Endothelial cell of umbilical vein (primary cell): ENCODE measurements around the gene SPIB. TPM values are rescaled to one million over a fixed set of nuclear protein-coding genes. Genes with fewer than 3 reads are reported as not detected.
"Not testable (repeated sequence)": the region's sequence is repeated elsewhere in the genome, so short reads cannot be mapped to it uniquely, and the experiment has no call there.

ENCODE experiments used
- BruUV-seq: library from RNA; stranded (reverse); fragments of 400-500 nt; replicated peaks from 2 replicates; lab custom pipeline; 2021; lab: Mats Ljungman, UMichigan
- CTCF ChIA-PET: fragments of 300-600, 350-600 bp; sonication (Branson Sonifier 250); formaldehyde crosslinking; loops from one replicate; lab custom pipeline; 2021; ENCODE audit warnings: antibody characterized with exemption, inconsistent platforms; lab: Charles Lee
- POLR2A ChIA-PET: fragments of 300-600, 350-600 bp; sonication (Branson Sonifier 250); formaldehyde crosslinking; loops from one replicate; lab custom pipeline; 2021; ENCODE audit warnings: antibody characterized with exemption, inconsistent platforms; lab: Charles Lee
- DNase-seq: peaks from one replicate; pipeline ENCODE4 v3.0.0-alpha.2; 2011; ENCODE audit warnings: low read depth, low spot score
- FAIRE-seq: peaks from 2 replicates; lab custom pipeline; 2011; peaks lifted over from hg19 to GRCh38; lab: Jason Lieb, UNC
- H2AFZ ChIP-seq: 2 replicates; pipeline ENCODE4 v1.6.0; 2012; ENCODE audit warnings: low read depth, low read length, control low read depth, inconsistent platforms
- H3K27ac ChIP-seq: 2 replicates; pipeline ENCODE4 v1.5.1; 2011; ENCODE audit warnings: low read depth, mild to moderate bottlenecking, control low read depth, low read length, moderate library complexity; ENCODE audit not compliant: insufficient read depth
- H3K27me3 ChIP-seq, 2 experiments: 2 replicates each; pipeline versions ENCODE4 v1.6.0 to v1.6.1; 2011; ENCODE audit warnings: low read length in 2 of 2, mixed read lengths in 1 of 2; ENCODE audit not compliant: control insufficient read depth in 2 of 2, insufficient read depth in 2 of 2
- H3K36me3 ChIP-seq, 2 experiments: 2 replicates in 1 of 2; 3 replicates in 1 of 2; pipeline ENCODE4 v1.5.1; 2011; ENCODE audit warnings: low read length in 2 of 2, mild to moderate bottlenecking in 1 of 2, moderate library complexity in 1 of 2; ENCODE audit not compliant: control insufficient read depth in 2 of 2, insufficient read depth in 2 of 2; ENCODE audit errors: extremely low read depth in 1 of 2
- H3K4me1 ChIP-seq: 3 replicates; pipeline ENCODE4 v1.5.1; 2011; ENCODE audit warnings: mild to moderate bottlenecking, low read length; ENCODE audit not compliant: control insufficient read depth, insufficient read depth; ENCODE audit errors: extremely low read depth
- H3K4me2 ChIP-seq: 2 replicates; pipeline ENCODE4 v1.6.1; 2011; ENCODE audit warnings: low read length, control low read depth, mixed read lengths; ENCODE audit not compliant: insufficient read depth
- H3K4me3 ChIP-seq, 3 experiments: fragments of 200-600 bp in 1 of 3; sonication (generic), shearing (Covaris generic) in 1 of 3; replicated peaks in 1 of 3; 2 replicates each; pipeline ENCODE4 v1.5.1; 2011 to 2016; ENCODE audit warnings: control low read depth in 3 of 3, low read length in 3 of 3, mild to moderate bottlenecking in 2 of 3, inconsistent platforms in 1 of 3, low read depth in 1 of 3, moderate library complexity in 1 of 3; ENCODE audit not compliant: insufficient read depth in 1 of 3
- H3K79me2 ChIP-seq: 2 replicates; pipeline ENCODE4 v1.6.0; 2012; ENCODE audit warnings: low read length, inconsistent platforms; ENCODE audit not compliant: control insufficient read depth, insufficient read depth
- H3K9ac ChIP-seq: replicated peaks from 2 replicates; pipeline ENCODE3; 2011; ENCODE audit warnings: low read length, control low read depth; ENCODE audit not compliant: insufficient read depth; ENCODE audit errors: extremely low read depth
- H3K9me1 ChIP-seq: replicated peaks from 3 replicates; pipeline ENCODE4 v1.6.0; 2011; ENCODE audit warnings: mild to moderate bottlenecking, low read length; ENCODE audit not compliant: control insufficient read depth, insufficient read depth; ENCODE audit errors: extremely low read depth
- H3K9me3 ChIP-seq: replicated peaks from 2 replicates; pipeline ENCODE4 v1.5.1; 2012; ENCODE audit warnings: low read length, inconsistent platforms; ENCODE audit not compliant: control insufficient read depth, insufficient read depth
- H4K20me1 ChIP-seq: replicated peaks from 2 replicates; pipeline ENCODE3; 2011; ENCODE audit warnings: mild to moderate bottlenecking, low read length; ENCODE audit not compliant: control insufficient read depth, insufficient read depth; ENCODE audit errors: extremely low read depth
- CTCF ChIP-seq, 2 donors: IDR thresholded peaks; 1 replicate in 1 of 2; 2 replicates in 1 of 2; pipeline ENCODE4 v1.5.1; 2011; ENCODE audit warnings: low read length in 2 of 2, mild to moderate bottlenecking in 2 of 2, moderate library complexity in 2 of 2, control low read depth in 1 of 2, inconsistent platforms in 1 of 2, low read depth in 1 of 2; ENCODE audit not compliant: insufficient read depth in 1 of 2; ENCODE audit errors: extremely low read depth in 1 of 2
- EZH2 ChIP-seq: IDR thresholded peaks from 2 replicates; pipeline ENCODE4 v1.6.1; 2012; ENCODE audit warnings: borderline replicate concordance, low read depth, mild to moderate bottlenecking, moderate library complexity, low read length, inconsistent platforms; ENCODE audit not compliant: severe bottlenecking
- FOS ChIP-seq: IDR thresholded peaks from 2 replicates; pipeline ENCODE4 v1.6.1; 2011; ENCODE audit warnings: mild to moderate bottlenecking, low read length, moderate library complexity, borderline replicate concordance; ENCODE audit not compliant: insufficient read depth
- GATA2 ChIP-seq: IDR thresholded peaks from 2 replicates; pipeline ENCODE4 v1.7.0; 2011; ENCODE audit warnings: low read depth, mild to moderate bottlenecking, moderate library complexity, mixed read lengths, low read length; ENCODE audit not compliant: insufficient read length, insufficient read depth
- JUN ChIP-seq: IDR thresholded peaks from 2 replicates; pipeline ENCODE4 v1.6.1; 2011; ENCODE audit warnings: borderline replicate concordance, low read depth; ENCODE audit not compliant: insufficient read length, insufficient read depth
- MAX ChIP-seq: IDR thresholded peaks from 2 replicates; pipeline ENCODE4 v1.6.1; 2011; ENCODE audit not compliant: insufficient read depth, insufficient read length
- MYC ChIP-seq: IDR thresholded peaks from one replicate; pipeline ENCODE4 v1.6.1; 2011; ENCODE audit warnings: mild to moderate bottlenecking, low read depth, low read length
- POLR2A ChIP-seq: IDR thresholded peaks from 2 replicates; pipeline ENCODE4 v1.6.1; 2012; ENCODE audit warnings: low read depth, mild to moderate bottlenecking, control low read depth, low read length
- POLR2AphosphoS5 ChIP-seq: IDR thresholded peaks from 2 replicates; pipeline ENCODE4 v1.6.1; 2012; ENCODE audit warnings: low read depth, mild to moderate bottlenecking, control low read depth, low read length, moderate library complexity; ENCODE audit not compliant: insufficient read depth
- dilution Hi-C: fragments of 300-500 bp; cut with MboI; formaldehyde crosslinking; loops from one replicate; pipeline ENCODE4 v1.15.0; 2019; ENCODE audit warnings: low sequenced_read_pairs; ENCODE audit not compliant: extremely low pct_ligation_motif_present
- intact Hi-C: fragments of 100-400 bp; cut with micrococcal nuclease; formaldehyde crosslinking; loops from one replicate; pipeline ENCODE4 v1.10.0; 2022
- polyA plus RNA-seq, 4 experiments: library from polyadenylated mRNA; depleted of rRNA in 3 of 4; stranded (reverse) in 3 of 4; unstranded in 1 of 4; fragments of >200 nt; gene quantifications; 2 replicates each; pipeline versions ENCODE4 v1.2.1 to v1.2.3, GENCODE V29; 2011 to 2012; ENCODE audit warnings: missing spikeins in 1 of 4
- total RNA-seq: library from RNA; stranded (reverse); gene quantifications from 2 replicates; pipeline ENCODE4 v1.2.3, GENCODE V29; 2021

Gene SPIB
- total and polyA plus RNA-seq, 2 donors (not counting 3 experiments of a cell fraction or from before 2014, with no cell fraction given) = not detected

- intact Hi-C loops = no loop called here
- CTCF ChIA-PET = no interaction called here
- dilution Hi-C loops = no loop called here
- Histone ChIP-seq H3K9me1 (no peaks in the 10 kb centered on the region), H3K27me3 (no peaks in the 10 kb centered on the region), H3K4me3 (no peak overlapping the region), H3K9me3 (no peaks in the 10 kb centered on the region), H3K79me2 (no peaks in the 10 kb centered on the region), H2AFZ (no peak overlapping the region), H3K4me2 (no peak overlapping the region), H3K9ac (no peak overlapping the region), H3K4me1 (no peaks in the 10 kb centered on the region), H3K27ac (no peak overlapping the region), H4K20me1 (no peaks in the 10 kb centered on the region), H3K36me3 (no peaks in the 10 kb centered on the region)
- no TSS peak for BruUV-seq
- POLR2A ChIA-PET = no interaction called here
- DNase-seq (no peak), FAIRE-seq (no peak)
- TF ChIP-seq CTCF (IDR thresholded peaks at IDR 0.05; ENCODE audit: extremely low read depth in 1 of 2, insufficient read depth in 1 of 2, low read depth in 1 of 2, low read length in 2 of 2) (no peak), JUN (no peak), MYC (no peak), EZH2 (no peak), POLR2A (no peak), GATA2 (no peak), MAX (no peak), POLR2AphosphoS5 (no peak), FOS (no peak)
These were observed 50.1 kb downstream of the SPIB start for GRCh38 chr19:50468818-50469217.

GRCh38 chr19:50473336-50473735 is 54.6 kb downstream of the SPIB start:
- H3K9ac ChIP-seq, H3K4me1 ChIP-seq, H3K36me3 ChIP-seq, FAIRE-seq, H3K79me2 ChIP-seq, H3K9me1 ChIP-seq, H4K20me1 ChIP-seq, H3K27me3 ChIP-seq, POLR2A ChIA-PET, dilution Hi-C loops, H3K27ac ChIP-seq, H3K4me3 ChIP-seq, H3K4me2 ChIP-seq, H3K9me3 ChIP-seq, BruUV-seq, H2AFZ ChIP-seq, DNase-seq: not testable (repeated sequence)
- CTCF ChIA-PET = interaction anchor here (1.9 to 3.8 kb wide), 3 partner anchors 13 to 116 kb away, joined by 7 to 12 read pairs (median 8); no protein-coding TSS in a partner anchor
- intact Hi-C loops = loop anchor here (5.0 kb wide), 1 partner anchor 624 kb away; no protein-coding TSS in a partner anchor
